ENCODE data around the gene USP3. TPM values are rescaled to one million over a fixed set of nuclear protein-coding genes. Genes with fewer than 3 reads are reported as not detected.

The USP3 gene
- total and polyA plus RNA-seq, 2 donors (not counting 1 experiment from before 2014, with no cell fraction given): 21.3 to 55.5 TPM

GRCh38 chr15:63526401-63526800 is 22.0 kb downstream of the USP3 start:
- no peak for DNase-seq (ENCODE audit: low read depth in 2 of 2)
- Histone ChIP-seq H3K9ac (ENCODE audit: insufficient read depth, low read length) (no peak overlapping the region), H3K4me2 (ENCODE audit: extremely low read depth, insufficient read depth, low read length) (no peak overlapping the region), H3K4me3 (replicated peaks in 1 of 4; ENCODE audit: control extremely low read depth in 1 of 4, insufficient read depth in 1 of 4, low read depth in 3 of 4, low read length in 4 of 4) (no peak overlapping the region), H3K36me3 (ENCODE audit: control insufficient read depth, insufficient read depth, low read length) (no peaks in the 10 kb centered on the region), H2AFZ (ENCODE audit: low read length) (no peak overlapping the region), H3K79me2 (ENCODE audit: control insufficient read depth, insufficient read depth, low read length) (peaks cover 85% of the 10 kb centered on the region), H3K27me3 (ENCODE audit: control insufficient read depth, insufficient read depth, low read length) (no peaks in the 10 kb centered on the region), H3K27ac (ENCODE audit: insufficient read depth, low read length) (no peak overlapping the region), H4K20me1 (ENCODE audit: control insufficient read depth, extremely low read depth, insufficient read depth, low read length) (no peaks in the 10 kb centered on the region), H3K4me1 (ENCODE audit: control insufficient read depth, extremely low read depth, insufficient read depth, low read length) (peaks cover 12% of the 10 kb centered on the region), H3K9me3 (ENCODE audit: control insufficient read depth, insufficient read depth, low read depth, low read length) (no peaks in the 10 kb centered on the region)
- TF ChIP-seq EZH2 (IDR thresholded peaks at IDR 0.05; ENCODE audit: low read length, missing control alignments) (no peak), CTCF (conservative IDR thresholded peaks at IDR 0.05 in 1 of 2, IDR thresholded peaks at IDR 0.05 in 1 of 2; ENCODE audit: low read depth in 1 of 2, low read length in 2 of 2) (no peak)

GRCh38 chr15:63528138-63528659 is 23.8 kb downstream of the USP3 start:
- Histone ChIP-seq H3K9me3 (ENCODE audit: control insufficient read depth, insufficient read depth, low read depth, low read length) (no peaks in the 10 kb centered on the region), H3K36me3 (ENCODE audit: control insufficient read depth, insufficient read depth, low read length) (no peaks in the 10 kb centered on the region), H3K27ac (ENCODE audit: insufficient read depth, low read length) (no peak overlapping the region), H3K9ac (ENCODE audit: insufficient read depth, low read length) (no peak overlapping the region), H3K4me3 (replicated peaks in 1 of 4; ENCODE audit: control extremely low read depth in 1 of 4, insufficient read depth in 1 of 4, low read depth in 3 of 4, low read length in 4 of 4) (no peak overlapping the region), H3K4me1 (ENCODE audit: control insufficient read depth, extremely low read depth, insufficient read depth, low read length) (peaks cover 2% of the 10 kb centered on the region), H2AFZ (ENCODE audit: low read length) (no peak overlapping the region), H3K27me3 (ENCODE audit: control insufficient read depth, insufficient read depth, low read length) (no peaks in the 10 kb centered on the region), H3K4me2 (ENCODE audit: extremely low read depth, insufficient read depth, low read length) (no peak overlapping the region), H3K79me2 (ENCODE audit: control insufficient read depth, insufficient read depth, low read length) (peaks cover 71% of the 10 kb centered on the region), H4K20me1 (ENCODE audit: control insufficient read depth, extremely low read depth, insufficient read depth, low read length) (no peaks in the 10 kb centered on the region)
- no peak for TF ChIP-seq CTCF (conservative IDR thresholded peaks at IDR 0.05 in 1 of 2, IDR thresholded peaks at IDR 0.05 in 1 of 2; ENCODE audit: low read depth in 1 of 2, low read length in 2 of 2)
- TF ChIP-seq EZH2 (IDR thresholded peaks at IDR 0.05; ENCODE audit: low read length, missing control alignments): no peak
- peak in 1 of 2 donors; percentile 44 for DNase-seq (ENCODE audit: low read depth in 2 of 2)

- Histone ChIP-seq H3K36me3 (ENCODE audit: control insufficient read depth, insufficient read depth, low read length) (no peaks in the 10 kb centered on the region), H3K27ac (ENCODE audit: insufficient read depth, low read length) (no peak overlapping the region), H3K9ac (ENCODE audit: insufficient read depth, low read length) (no peak overlapping the region), H3K4me2 (ENCODE audit: extremely low read depth, insufficient read depth, low read length) (no peak overlapping the region), H4K20me1 (ENCODE audit: control insufficient read depth, extremely low read depth, insufficient read depth, low read length) (no peaks in the 10 kb centered on the region), H2AFZ (ENCODE audit: low read length) (no peak overlapping the region), H3K4me3 (replicated peaks in 1 of 4; ENCODE audit: control extremely low read depth in 1 of 4, insufficient read depth in 1 of 4, low read depth in 3 of 4, low read length in 4 of 4) (no peak overlapping the region), H3K4me1 (ENCODE audit: control insufficient read depth, extremely low read depth, insufficient read depth, low read length) (no peaks in the 10 kb centered on the region), H3K79me2 (ENCODE audit: control insufficient read depth, insufficient read depth, low read length) (peaks cover 55% of the 10 kb centered on the region), H3K9me3 (ENCODE audit: control insufficient read depth, insufficient read depth, low read depth, low read length) (no peaks in the 10 kb centered on the region), H3K27me3 (ENCODE audit: control insufficient read depth, insufficient read depth, low read length) (no peaks in the 10 kb centered on the region)
- no peak for DNase-seq (ENCODE audit: low read depth in 2 of 2)
- no peak for TF ChIP-seq EZH2 (IDR thresholded peaks at IDR 0.05; ENCODE audit: low read length, missing control alignments)
- TF ChIP-seq CTCF (conservative IDR thresholded peaks at IDR 0.05 in 1 of 2, IDR thresholded peaks at IDR 0.05 in 1 of 2; ENCODE audit: low read depth in 1 of 2, low read length in 2 of 2): no peak
Measured at GRCh38 chr15:63530235-63530634, 25.8 kb downstream of the USP3 start.
